ENCODE results near the gene PHACTR1.
"Not testable (repeated sequence)": the region's sequence is repeated elsewhere in the genome, so short reads cannot be mapped to it uniquely, and the experiment has no call there.

Gene PHACTR1

DNA sequence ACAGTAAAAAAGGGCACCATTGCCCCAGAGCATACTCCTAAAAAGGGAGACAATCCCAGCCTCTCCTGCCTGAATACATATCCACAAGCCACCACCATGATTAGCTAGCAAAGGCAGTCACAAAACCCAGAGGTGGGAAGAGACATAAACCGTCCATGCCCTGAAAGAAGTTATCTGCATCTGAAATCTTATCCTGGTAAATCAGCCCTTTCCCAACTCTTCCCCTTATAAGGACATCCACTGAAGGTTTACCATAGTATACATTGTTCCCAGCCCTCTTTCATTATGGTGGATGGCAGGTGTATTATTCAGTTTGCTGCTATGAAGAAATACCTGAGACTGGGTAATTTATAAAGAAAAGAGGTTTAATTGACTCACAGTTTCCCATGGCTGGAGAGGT is 516.5 kb downstream of the PHACTR1 start:
- no peak for DNase-seq (ENCODE audit: low spot score)
- FAIRE-seq = no peak

DNA sequence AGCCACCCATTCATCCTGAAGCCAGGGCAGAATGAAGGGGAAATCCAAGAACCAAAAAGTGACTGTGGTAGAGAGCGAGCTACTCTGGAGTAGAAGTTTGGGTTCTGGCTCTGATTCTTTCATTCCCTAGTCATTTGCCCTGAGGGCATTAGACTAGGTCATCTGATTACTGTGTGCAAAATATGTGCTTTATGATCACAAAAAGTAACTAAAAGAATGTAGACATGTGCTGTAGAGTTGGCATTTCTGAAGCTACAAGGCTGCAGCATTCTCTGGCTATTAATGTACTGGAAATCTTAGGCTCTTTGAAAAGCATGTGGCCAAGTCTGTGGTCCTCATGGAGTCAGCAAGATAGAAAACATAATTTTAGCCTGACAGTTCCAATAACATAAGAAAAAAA is 517.6 kb downstream of the PHACTR1 start:
- no peak for FAIRE-seq
- no peak for DNase-seq (ENCODE audit: low spot score)

DNA sequence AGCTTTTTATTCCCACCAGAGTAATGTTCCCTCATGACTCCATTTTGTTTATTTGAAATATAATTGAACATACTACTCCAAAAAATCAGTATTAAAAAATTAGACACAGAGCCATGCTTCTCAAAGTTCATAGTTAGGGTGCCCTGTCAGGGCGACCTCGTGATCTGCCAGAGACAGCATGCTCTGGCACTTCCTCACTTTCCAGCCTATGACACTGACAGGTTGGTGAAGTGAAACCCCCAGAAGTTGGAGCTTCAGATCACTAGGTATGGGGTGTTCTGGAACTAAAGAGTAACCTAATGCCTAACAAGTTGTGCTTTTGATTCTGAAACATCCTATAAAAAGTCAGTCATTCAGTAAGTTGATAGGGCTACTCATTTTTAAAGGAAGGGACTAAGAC is 518.8 kb downstream of the PHACTR1 start:
- FAIRE-seq = no peak
- no peak for DNase-seq (ENCODE audit: low spot score)

- FAIRE-seq (no peak), DNase-seq (ENCODE audit: low spot score) (no peak)
These were observed 520.8 kb downstream of the PHACTR1 start for GRCh38 chr6:13237318-13237717.

- DNase-seq (ENCODE audit: low spot score) (no peak), FAIRE-seq (no peak)
These were observed 521.5 kb downstream of the PHACTR1 start for GRCh38 chr6:13238017-13238416.

DNA sequence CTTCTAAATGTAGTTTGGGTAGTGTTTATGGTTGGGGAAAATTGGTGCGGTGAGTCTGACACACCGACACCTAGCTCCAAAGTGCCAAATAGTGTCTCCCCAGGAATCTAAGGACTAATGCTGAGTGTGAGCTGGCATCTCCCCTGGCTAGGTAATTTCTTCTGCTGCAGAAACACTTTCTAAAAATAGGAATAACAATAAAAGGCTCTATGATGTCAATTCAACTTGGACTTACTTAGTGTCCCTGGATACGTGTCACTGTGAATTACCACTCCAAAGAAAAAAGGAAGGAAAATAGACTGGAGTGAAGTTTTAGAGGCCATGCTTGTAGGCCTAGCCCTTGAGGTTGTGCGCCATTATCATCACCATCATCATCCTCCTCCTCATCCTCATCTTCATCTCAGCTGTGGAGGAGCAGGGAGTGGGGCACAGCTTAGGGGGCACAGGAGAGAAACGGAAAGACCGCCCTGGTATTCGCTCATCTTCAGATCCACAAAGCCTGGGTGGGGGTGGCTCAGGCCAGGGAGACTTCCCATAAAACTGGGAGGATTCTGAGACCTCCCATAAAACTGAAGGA is 522.2 kb downstream of the PHACTR1 start:
- DNase-seq (ENCODE audit: low spot score) = no peak
- no peak for FAIRE-seq

GRCh38 chr6:13239530-13240455 is 523.2 kb downstream of the PHACTR1 start:
- FAIRE-seq (no peak), DNase-seq (ENCODE audit: low spot score) (no peak)

GRCh38 chr6:13241364-13241763 is 524.8 kb downstream of the PHACTR1 start:
- no peak for DNase-seq (ENCODE audit: low spot score)
- FAIRE-seq = no peak

GRCh38 chr6:13242178-13242577 is 525.6 kb downstream of the PHACTR1 start:
- FAIRE-seq (no peak), DNase-seq (ENCODE audit: low spot score) (no peak)

DNA sequence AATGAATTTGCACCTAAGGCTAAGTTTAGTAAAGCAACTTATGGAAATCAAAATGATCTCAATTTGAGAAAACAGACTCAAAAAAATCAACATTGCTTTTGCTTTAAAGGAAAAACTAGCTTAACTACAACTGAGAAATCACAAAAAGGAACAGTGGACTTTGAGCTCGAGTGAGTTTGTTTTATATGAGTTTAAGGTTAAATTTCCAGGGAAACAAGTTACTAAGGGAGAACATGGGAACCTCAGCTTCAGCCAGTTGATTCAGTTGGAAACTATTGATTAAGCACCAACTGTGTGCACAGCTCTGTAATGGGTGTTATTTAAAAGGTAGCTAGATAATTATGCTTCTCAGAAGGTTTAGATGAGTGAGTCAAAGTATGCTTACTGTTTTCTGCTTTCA is 526.0 kb downstream of the PHACTR1 start:
- DNase-seq (ENCODE audit: low spot score) = no peak
- no peak for FAIRE-seq

DNA sequence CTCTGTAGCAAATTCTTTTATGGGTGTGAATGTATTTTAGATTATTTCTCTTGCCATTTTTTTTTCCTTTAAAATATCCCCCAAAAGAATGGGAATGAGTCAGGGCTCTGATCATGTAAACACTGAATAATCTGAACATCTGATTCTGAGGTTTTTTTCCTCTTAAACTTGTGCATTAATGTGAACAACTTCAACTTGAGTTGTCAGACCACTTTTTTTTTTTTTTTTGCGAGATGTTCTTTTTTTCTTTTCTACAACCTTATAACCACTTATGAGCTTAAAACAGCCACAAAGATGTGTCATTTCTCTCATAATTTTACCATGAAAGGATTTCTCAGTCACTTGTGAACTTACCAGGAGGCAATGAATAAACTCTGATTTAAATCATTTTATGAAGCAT is 526.5 kb downstream of the PHACTR1 start:
- DNase-seq (ENCODE audit: low spot score) (no peak), FAIRE-seq (no peak)

DNA sequence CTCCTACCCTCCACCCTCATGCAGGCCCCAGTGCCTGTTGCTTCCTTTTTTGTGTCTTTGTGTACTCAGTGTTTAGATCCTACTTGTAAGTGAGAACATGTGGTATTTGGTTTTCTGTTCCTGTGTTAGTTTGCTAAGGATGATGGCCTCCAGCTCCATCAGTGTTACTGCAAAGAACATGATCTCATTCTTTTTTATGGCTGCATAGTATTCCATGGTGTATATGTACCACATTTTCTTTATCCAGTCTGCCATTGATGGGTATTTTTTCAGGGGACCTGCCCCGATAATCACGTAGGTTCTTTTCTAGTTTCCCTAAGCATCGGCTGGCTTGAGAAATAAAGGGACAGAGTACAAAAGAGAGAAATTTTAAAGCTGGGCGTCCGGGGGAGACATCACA is 527.2 kb downstream of the PHACTR1 start:
- not testable (repeated sequence) for FAIRE-seq; DNase-seq (ENCODE audit: low spot score)

GRCh38 chr6:13247627-13248026 is 531.1 kb downstream of the PHACTR1 start:
- no peak for FAIRE-seq
- DNase-seq (ENCODE audit: low spot score) = no peak

- FAIRE-seq (no peak), DNase-seq (ENCODE audit: low spot score) (no peak)
These were observed 531.5 kb downstream of the PHACTR1 start for GRCh38 chr6:13248053-13248452.

- DNase-seq (ENCODE audit: low spot score) (no peak), FAIRE-seq (no peak)
These were observed 532.0 kb downstream of the PHACTR1 start for GRCh38 chr6:13248584-13248985.

DNA sequence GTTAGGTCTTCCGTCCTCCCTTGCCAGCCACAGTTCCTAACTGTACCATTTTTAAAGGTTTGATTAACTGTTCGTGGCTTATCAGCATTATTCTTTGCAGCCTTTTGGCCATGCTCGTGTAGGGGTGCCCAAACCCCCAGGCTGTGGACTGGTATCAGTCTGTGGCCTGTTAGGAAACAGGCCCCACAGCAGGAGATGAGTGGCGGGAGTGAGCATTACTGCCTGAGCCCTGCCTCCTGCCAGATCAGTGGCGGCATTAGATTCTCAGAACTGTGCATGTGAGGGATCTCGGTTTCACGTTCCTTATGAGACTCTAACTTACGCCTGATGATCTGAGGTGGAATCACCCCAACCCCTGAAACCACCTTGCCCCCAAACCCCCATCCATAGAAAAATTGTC is 532.4 kb downstream of the PHACTR1 start:
- no peak for FAIRE-seq
- no peak for DNase-seq (ENCODE audit: low spot score)

DNA sequence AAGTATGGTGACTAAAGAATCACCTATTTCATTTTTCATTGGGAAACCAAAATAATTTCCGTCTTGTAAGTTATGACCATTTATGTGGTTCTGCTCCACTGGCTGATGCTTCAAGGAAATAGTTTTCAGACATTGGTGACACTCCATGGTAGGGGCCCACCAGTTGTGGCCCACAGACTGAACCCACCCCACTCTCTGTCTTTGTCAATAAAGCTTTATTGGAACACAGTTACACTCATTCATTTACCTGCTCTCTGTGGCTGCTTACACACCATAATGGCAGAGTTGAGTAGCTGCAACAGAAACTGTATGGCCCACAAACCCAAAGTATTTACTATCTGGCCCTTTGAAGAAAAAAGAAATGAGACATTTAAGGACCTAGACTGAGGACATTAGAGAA is 533.2 kb downstream of the PHACTR1 start:
- FAIRE-seq (no peak), DNase-seq (ENCODE audit: low spot score) (no peak)

DNA sequence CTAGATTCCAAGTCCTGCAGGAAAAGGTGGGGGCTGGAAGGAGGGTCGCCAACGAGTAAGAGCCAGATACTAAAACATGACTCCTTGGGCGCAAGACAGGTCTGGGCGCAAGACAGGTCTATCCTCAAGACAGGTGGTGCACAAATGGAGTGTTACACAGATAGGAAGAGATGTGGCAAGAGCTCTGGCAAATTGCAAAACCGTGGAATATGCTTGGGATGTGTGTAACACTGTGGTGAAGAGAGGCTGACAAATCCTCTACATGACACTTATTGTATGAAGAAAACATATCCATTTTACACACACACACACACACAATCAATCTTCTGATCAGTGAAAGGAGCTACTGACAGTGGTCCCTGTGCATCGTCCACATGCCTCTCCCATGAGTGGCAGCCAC is 534.1 kb downstream of the PHACTR1 start:
- FAIRE-seq (no peak), DNase-seq (ENCODE audit: low spot score) (no peak)

GRCh38 chr6:13251242-13251641 is 534.7 kb downstream of the PHACTR1 start:
- DNase-seq (ENCODE audit: low spot score) = no peak
- FAIRE-seq = no peak

DNA sequence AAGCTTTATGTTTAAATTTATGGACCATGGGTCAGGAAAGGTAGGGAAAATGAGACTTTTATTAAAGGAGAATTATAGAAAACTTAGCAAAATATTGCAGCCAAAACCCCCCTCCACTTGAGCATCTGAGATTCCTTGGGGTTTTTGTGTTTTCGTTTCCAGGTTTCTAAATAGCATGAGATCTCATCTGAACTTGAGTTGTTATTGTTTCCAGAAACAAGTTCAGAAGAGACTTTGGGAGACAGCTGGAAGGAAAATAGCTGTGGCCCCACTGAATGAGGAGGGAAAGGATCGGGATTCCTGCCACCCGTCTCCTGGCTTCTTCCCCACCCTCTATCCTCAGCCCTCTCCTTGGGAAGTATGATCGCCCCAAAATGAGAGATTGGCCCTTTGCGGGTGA is 536.2 kb downstream of the PHACTR1 start:
- FAIRE-seq = no peak

DNA sequence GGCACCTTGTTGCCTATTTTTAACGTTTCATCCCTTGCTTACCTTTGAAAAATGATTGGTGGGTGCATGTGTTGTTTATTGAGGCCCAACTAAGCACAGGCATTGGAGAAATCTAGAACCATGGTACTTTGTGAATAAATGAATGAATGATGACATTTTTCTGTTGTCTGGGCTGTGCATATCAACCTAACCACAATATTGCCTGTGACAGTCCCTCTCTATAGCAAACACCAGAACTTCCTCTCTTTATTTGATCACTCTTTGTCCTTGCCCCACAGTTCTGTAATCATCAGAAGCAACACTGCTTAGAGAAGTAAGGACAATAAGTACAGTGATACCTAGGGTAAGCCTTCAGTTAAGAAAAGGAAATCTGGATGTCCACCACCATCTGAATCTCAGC is 536.7 kb downstream of the PHACTR1 start:
- DNase-seq (ENCODE audit: low spot score) (no peak), FAIRE-seq (no peak)

More for the DNA sequence above, 536.2 kb downstream of the PHACTR1 start:
- no peak for DNase-seq (ENCODE audit: low spot score)

DNA sequence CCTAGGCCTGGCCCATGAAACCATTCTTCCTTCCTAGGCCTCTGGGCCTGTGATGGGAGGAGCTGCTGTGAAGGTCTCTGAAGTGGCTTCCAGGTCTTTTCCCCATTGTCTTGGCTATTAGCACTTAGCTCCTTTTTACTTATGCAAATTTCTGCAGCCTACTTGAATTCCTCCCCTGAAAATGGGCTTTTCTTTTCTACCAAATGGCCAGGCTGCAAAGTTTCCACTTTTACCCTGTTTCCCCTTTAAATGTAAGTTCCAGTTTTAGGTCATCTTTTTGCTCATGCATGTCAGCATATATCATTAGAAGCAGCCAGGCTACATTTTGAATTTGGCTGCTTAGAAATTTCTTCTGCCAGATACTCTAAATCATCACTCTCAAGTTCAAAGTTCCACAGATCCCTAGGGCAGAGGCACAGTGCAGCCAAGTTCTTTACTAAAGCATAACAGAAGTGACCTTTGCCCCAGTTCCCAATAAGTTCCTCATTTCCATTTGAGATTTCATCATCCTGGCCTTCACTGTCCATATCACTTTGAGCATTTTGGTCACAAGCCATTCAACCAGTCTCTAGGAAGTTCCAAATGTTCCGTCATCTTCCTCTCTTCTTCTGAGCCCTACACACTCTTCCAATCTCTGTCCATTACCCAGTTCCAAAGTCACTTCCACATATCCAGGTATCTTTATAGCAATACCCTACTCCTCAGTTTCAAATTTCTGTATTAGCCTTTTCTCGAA is 539.9 kb downstream of the PHACTR1 start:
- DNase-seq (ENCODE audit: low spot score) (no peak), FAIRE-seq (no peak)

All from RCC 7860 (cell line).